Kidney (tissue), 14 donors: Measurements from ENCODE around the gene SP140. TPM values are rescaled to one million over a fixed set of nuclear protein-coding genes. Genes with fewer than 3 reads are reported as not detected.

Source experiments
- DNase-seq, 5 donors: peaks; one replicate each; pipeline ENCODE4 v3.0.0-alpha.2; 2013 to 2020
- FAIRE-seq: peaks from 2 replicates; lab custom pipeline; 2012; peaks lifted over from hg19 to GRCh38; lab: Jason Lieb, UNC
- H3K27ac ChIP-seq, 2 donors: one replicate each; pipeline ENCODE4 v1.7.0; 2013; ENCODE audit warnings: low read depth in 2 of 2, low read length in 2 of 2, inconsistent platforms in 1 of 2
- H3K27me3 ChIP-seq: one replicate; pipeline ENCODE4 v1.7.1; 2013; ENCODE audit warnings: low read length, inconsistent platforms; ENCODE audit not compliant: control insufficient read depth, insufficient read depth
- H3K36me3 ChIP-seq, 3 donors: one replicate each; pipeline versions ENCODE4 v1.7.0 to v1.7.1; 2013; ENCODE audit warnings: low read length in 3 of 3, control low read depth in 1 of 3, inconsistent platforms in 1 of 3; ENCODE audit not compliant: insufficient read depth in 3 of 3, control insufficient read depth in 2 of 3
- H3K4me1 ChIP-seq, 3 donors: one replicate each; pipeline versions ENCODE4 v1.7.0 to v1.7.1; 2013; ENCODE audit warnings: low read length in 3 of 3, inconsistent platforms in 1 of 3, low read depth in 1 of 3; ENCODE audit not compliant: control insufficient read depth in 2 of 3, insufficient read depth in 2 of 3
- H3K4me3 ChIP-seq, 3 donors: one replicate each; pipeline versions ENCODE4 v1.7.0 to v1.8.1; 2013; ENCODE audit warnings: low read length in 3 of 3, control low read depth in 1 of 3, inconsistent platforms in 1 of 3
- H3K9ac ChIP-seq, 3 donors: one replicate each; pipeline versions ENCODE4 v1.7.0 to v1.7.1; 2013; ENCODE audit warnings: low read length in 3 of 3, control low read depth in 1 of 3, inconsistent platforms in 1 of 3
- H3K9me3 ChIP-seq, 3 donors: one replicate each; pipeline versions ENCODE4 v1.7.0 to v1.7.1; 2013; ENCODE audit warnings: low read length in 3 of 3, control low read depth in 1 of 3, inconsistent platforms in 1 of 3; ENCODE audit not compliant: control insufficient read depth in 2 of 3, insufficient read depth in 1 of 3
- CTCF ChIP-seq: IDR thresholded peaks from 3 replicates; pipeline ENCODE4 v1.5.1; 2012; ENCODE audit warnings: mild to moderate bottlenecking, moderate library complexity, borderline replicate concordance; ENCODE audit not compliant: insufficient read depth; ENCODE audit errors: extremely low read depth
- intact Hi-C: fragments of 100-400 bp; cut with DNase I; formaldehyde crosslinking; loops from one replicate; pipeline ENCODE4 v1.11.1; 2022
- polyA plus RNA-seq: library from polyadenylated mRNA; stranded (reverse); fragments of 350-450 nt; fragmentation: Illumina TruSeq; extraction: RNeasy Lipid Tissue Mini Kit (QIAGEN cat#74804); gene quantifications from one replicate; pipeline ENCODE4 v1.2.3, GENCODE V29; 2014; ENCODE audit warnings: low read depth, low replicate concordance; ENCODE audit not compliant: insufficient read depth
- total RNA-seq: library from RNA; stranded (reverse); fragmentation: NEBNext Ultra II Directional; extraction: Animal tissue kit (Norgen Biotek cat#: 25700); gene quantifications from one replicate; pipeline ENCODE4 v1.2.1, GENCODE V29; 2021
- donor health status: control.
- donor health status: control.
- donor health status: control.
- donor health status: control.
- donor health status: control.
- donor health status: DM: yes; HTN: yes; CAD: no.
- donor health status: Normal renal cell carcinoma (clear cell type).

SP140 gene
- total and polyA plus RNA-seq, 2 donors from 2014 or later, result 0.52 to 7.3 TPM

- Histone ChIP-seq H3K4me3 (no peak overlapping the region), H3K27ac (no peak overlapping the region), H3K36me3 (peaks cover 4 to 21% (median 8%) of the 10 kb centered on the region in 3 donors), H3K9ac (no peak overlapping the region), H3K9me3 (no peaks in the 10 kb centered on the region), H3K27me3 (no peaks in the 10 kb centered on the region), H3K4me1 (peaks cover 3 to 7% (median 4%) of the 10 kb centered on the region in 3 donors)
- no peak for DNase-seq
- no peak for FAIRE-seq
- no peak for TF ChIP-seq CTCF
- intact Hi-C loops, result no loop called here
Measured at GRCh38 chr2:230205721-230206120, 19.8 kb upstream of the SP140 start.

- no peak overlapping the region for H3K27ac ChIP-seq
- H3K9me3 ChIP-seq, result no peaks in the 10 kb centered on the region
- TF ChIP-seq CTCF, result no peak
- peaks cover 3 to 7% (median 4%) of the 10 kb centered on the region in 3 donors for H3K4me1 ChIP-seq
- no peak for DNase-seq
- H3K27me3 ChIP-seq, result no peaks in the 10 kb centered on the region
- no peak overlapping the region for H3K9ac ChIP-seq
- no peak overlapping the region for H3K4me3 ChIP-seq
- no peak for FAIRE-seq
- peaks cover 4 to 29% (median 25%) of the 10 kb centered on the region in 3 donors for H3K36me3 ChIP-seq
- intact Hi-C loops, result no loop called here
Measured at GRCh38 chr2:230208576-230208975, 17.0 kb upstream of the SP140 start.

GRCh38 chr2:230209422-230210051 is 16.0 kb upstream of the SP140 start:
- Histone ChIP-seq H3K27ac (no peak overlapping the region), H3K27me3 (no peaks in the 10 kb centered on the region), H3K9ac (no peak overlapping the region), H3K4me3 (no peak overlapping the region), H3K9me3 (no peaks in the 10 kb centered on the region), H3K4me1 (peaks cover 3 to 7% (median 4%) of the 10 kb centered on the region in 3 donors), H3K36me3 (peaks cover 4 to 34% (median 31%) of the 10 kb centered on the region in 3 donors)
- no peak for TF ChIP-seq CTCF
- no peak for DNase-seq
- FAIRE-seq, result no peak
- intact Hi-C loops, result no loop called here
